Measurements from ENCODE around the gene DMWD.

DMWD gene

DNA sequence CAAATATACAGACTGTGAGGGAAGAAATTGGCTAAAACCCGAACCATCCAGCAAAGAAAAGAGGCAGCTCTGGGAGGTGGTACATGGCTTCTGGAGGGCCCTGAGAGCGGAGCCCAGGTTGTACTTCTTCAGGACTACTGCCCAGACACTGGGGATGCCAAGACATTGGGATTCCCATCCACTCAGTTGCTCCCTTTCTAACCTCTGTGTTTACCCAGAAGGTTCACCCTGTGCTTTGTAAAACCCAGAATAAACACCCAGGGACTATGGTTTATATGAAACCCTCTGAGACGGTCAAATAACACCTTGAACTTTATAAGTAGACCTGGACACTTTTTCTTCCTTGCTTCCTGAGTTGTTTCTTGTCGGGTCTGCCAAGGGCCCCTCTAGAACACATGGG is 49.7 kb downstream of the DMWD start:
- no peak for DNase-seq

DNA sequence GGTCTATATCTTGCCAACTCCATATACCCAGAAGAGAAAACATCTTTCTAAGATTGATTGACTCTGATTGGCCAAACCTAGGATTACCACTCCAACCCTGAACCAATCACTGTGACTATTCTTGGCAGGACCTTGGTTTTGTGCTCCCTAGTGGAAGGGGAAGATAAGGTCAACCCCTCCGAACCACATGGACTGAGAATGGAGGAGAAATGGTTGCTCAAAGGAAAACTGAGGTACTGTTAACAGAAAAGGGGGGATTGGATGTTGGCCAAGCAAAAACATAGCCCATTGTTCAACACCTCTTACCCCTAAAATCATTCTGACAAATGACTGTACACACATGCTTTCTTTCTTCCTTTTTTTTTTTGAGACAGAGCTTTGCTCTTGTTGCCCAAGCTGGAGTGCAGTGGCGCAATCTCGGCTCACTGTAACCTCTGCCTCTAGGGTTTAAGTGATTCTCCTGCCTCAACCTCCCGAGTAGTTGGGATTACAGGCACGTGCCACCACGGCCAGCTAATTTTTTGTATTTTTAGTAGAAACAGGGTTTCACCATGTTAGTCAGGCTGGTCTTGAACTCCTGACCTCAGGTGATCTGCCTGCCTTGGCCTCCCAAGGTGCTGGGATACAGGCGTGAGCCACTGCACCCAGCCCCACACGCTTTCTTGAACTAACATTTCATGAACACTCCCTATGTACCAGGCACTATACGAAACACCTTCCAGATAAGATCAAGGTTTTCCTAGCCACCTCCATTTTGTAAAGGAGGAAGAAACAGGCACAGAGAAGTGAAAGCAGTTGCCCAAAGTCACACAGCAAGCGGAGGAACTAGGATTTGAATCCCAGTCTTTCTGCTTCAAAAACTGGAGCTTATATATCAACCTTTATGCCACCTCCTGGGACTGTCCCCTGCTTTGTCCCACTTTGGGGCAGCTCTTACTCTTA is 52.9 kb downstream of the DMWD start:
- no peak for DNase-seq

DNA sequence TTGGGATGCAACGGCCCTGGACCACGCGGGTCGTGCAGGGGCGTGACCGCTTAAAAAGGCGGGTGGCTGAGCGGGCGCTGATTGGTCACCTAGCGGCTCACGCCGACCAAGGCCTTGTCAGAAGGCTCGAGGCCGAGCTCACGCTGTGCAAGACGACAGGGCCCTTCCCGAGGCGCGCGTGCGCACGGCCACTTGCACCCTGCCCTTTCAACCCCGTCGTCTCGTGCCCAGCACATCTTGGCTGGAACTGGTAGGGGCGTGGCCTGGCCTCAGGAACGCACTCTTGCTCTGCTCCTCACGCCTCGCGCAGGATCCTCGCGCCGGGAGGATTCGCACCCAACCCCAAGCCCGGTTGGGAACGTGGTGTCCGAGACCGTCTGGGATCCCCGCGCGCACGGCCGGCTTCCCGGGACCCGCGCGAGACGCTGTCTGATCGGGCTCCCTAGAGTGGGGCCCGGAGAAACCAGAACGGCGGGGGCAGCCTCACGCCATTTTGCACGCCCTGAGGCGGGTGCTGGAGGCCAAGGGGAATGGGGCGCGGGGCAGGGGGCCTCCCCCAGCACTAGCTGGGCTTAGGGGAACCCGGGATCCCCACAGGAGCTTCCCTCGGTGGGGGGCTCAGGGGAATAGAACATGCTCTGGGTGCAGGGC is 59.4 kb downstream of the DMWD start, which contains the start of gene MEIOSIN:
MEIOSIN (plus strand) TSS at position 280 of the 651 bp plus-strand sequence. CDS start 1,938 bp downstream, outside the sequence.
- no peak for DNase-seq
